ENCODE measurements around the gene MTCL3.
"Not testable (repeated sequence)": the region's sequence is repeated elsewhere in the genome, so short reads cannot be mapped to it uniquely, and the experiment has no call there.

MTCL3 gene

DNA sequence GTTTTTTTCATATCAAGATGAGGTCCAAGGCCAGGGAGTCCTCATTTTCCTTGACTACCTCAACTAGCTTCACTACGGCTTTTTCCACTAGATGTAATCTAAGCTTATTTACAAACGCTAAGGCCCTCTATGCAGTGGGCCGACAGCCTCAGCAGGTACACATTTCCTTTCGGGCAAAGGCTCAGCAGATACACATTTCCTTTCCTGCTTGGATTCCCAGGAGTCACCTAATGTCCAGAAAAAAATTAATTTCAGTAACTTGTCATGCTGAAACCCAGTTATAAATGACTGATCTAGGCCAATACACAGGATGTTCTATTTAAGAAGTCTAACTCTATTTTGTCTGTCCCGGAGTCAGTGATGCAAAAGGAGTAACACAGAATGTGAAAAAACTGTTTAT, 52.7 kb downstream of the MTCL3 start:
- no peak for DNase-seq (ENCODE audit: low read depth)

DNA sequence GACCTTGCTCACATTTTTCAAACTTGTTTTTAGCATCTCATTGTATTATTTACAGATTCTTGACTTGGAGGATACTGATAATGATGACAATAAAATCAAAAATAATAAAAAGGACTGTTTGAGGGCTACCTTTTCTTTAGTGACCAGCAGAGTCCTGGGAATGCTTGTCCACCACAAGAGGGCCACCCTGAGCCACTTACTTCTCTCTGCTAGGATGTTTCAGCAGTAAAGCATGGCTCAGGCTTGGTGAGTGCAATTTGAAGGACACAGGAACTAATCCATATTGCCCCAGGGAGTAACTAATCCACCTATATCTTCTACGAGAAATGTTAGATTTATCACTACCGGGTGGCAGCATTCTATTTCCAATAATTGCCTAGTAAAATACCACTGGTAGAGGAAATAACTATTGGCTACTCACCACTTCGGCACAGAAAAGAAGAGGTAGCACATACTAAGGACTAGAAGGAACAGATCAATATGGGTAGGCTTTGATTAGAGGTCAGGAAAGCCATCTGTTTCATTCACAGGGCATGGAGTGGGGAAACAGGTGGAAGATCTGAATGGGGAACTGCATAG, 54.2 kb downstream of the MTCL3 start:
- DNase-seq (ENCODE audit: low read depth) = peak; percentile 11

DNA sequence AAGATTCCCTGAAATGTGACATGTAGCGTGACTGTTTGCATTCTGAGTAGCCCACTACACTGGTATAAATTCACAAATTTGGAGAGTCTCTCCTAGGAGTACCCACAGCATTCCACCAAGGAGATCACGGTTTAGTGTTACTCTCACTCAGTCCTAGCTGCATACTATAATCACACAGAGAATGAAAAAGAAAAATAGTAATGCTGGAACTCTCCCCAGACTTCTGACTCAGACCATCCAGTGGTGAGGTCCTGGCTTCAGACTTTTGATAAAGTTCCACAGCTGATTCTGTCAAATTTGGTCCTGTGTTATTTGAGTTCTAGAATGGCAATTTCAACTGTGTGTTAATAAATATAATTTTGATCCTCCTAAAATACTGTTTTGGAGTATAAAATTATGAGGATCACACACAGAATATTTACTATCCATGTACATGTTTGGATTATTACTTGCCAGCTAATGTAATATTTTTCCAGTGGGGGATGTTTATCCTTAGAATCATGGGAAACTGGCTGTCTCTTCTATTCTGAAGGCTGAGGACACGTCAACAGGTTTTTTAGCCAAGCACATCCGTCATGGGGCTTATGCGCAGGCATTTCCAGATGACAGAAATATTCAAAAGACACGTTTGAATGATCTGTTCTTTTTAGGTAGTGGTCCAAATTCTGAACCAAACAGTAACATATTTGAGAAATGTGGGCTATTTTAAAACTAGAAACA, 54.8 kb downstream of the MTCL3 start:
- no peak for DNase-seq (ENCODE audit: low read depth)

DNA sequence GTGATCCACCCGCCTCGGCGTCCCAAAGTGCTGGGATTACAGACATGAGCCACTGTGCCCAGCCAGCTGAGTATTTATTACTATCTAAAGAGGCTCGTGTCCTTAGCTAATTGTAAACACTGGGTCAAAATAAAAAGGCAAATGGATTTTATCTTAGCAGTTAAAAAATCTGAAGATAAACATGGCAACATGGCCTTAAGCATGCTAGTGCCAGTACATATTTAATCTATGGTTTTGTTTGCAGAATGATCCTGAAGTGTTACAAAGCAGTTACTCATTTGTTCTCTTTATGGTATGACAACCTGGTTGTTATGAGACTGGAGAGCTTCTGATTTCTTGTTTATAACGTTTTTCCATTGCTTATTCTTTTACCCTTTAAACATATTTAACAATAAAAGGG, 56.1 kb downstream of the MTCL3 start:
- no peak for DNase-seq (ENCODE audit: low read depth)

DNA sequence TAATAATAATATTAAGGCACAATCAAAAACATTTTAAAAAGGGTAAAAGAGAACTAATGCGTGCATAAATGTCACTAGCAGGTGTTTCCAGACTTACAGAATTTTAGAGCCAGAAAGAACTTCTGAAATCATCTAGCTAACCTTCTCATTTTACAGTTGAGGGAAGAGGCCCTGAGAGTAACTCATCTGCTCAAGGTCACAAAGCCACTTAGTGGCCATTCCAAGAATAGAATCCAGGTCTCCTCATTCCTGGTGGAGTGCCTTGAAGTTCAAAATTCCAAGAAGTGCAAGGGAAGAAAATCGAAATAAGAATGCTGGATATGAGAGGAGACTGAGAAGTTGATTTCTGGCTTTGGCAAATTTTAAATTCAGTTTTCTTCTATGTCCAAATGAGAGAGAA, 56.8 kb downstream of the MTCL3 start:
- DNase-seq (ENCODE audit: low read depth) = no peak

DNA sequence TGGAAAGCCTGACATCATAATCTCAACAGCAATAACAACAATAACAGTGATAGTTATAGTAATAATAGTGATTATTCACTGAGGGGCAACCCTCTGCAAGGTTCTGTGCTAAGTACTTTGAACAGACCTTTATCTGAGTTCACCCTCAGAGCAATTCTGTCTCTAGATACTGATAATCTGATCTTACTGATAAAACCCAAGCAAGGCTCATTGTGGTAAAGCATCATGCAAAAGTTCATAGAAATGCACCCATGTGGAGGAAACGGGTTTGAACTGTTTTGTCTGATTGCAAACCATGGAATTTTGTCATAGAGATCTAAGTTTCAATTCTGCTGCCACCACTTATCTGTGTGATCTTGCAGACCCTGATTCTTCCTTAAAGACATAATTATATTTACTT, 58.7 kb downstream of the MTCL3 start:
- DNase-seq (ENCODE audit: low read depth) = no peak

DNA sequence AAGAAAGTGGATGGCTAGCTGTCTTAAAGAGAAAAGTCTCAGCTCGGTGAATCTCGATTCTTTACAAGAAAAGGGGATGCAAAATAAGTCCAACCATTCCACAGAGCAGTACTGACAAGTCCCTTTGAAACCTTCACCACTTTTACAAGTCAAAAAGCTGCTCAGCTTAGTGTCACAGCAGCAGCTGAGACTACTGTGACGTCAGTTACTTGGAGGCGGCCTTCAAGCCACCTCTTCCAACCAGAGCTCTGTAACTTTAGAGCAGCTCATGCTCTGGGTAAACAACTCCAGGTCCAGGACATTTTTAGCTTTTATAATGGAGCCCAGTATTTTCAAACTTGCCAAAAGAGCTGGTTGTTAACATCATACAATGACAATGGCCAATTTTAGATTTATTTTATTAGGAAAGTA, 59.9 kb downstream of the MTCL3 start, which contains the start of gene KIAA0408:
TSS of gene KIAA0408 (minus strand) at position 159 of the 411 bp plus-strand sequence. CDS start 5,408 bp downstream, outside the sequence.
- DNase-seq (ENCODE audit: low read depth) = no peak

DNA sequence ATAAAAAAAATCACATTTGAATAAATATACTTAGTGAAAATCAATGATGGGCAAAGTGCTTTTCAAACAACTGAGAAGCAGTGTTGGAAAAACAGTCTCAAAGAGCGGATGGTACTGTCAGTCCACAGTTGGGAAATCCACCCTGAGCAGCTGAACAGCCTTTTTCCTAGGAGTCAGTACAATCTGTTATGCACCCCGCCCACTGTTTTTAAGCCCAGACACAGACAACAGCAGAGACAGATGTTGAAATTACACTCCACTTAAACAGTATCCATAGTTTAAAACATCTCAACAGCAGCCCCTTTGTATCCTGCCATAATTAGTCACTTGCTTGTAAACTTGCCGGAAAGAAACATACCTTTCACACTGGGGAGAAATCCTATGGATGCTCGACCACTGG, 60.3 kb downstream of the MTCL3 start:
- DNase-seq (ENCODE audit: low read depth) = no peak

DNA sequence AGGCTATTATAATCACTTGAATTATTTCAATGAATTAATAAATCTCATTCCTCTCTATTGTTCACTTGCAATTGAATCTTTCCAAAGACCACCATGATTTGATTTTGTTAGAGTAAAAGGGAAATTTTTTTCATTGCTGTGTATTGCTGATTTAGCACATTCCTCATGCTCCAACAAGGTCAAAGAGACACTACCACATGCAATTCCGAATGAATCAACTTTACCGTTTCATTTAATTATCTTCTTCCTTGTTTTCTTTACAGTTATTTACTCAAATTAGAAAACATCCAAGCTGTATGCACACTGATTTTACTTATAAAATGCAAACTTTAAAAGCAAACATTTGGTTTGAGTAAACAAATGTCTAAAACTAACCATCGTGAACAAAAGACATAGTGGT, 60.9 kb downstream of the MTCL3 start:
- DNase-seq (ENCODE audit: low read depth) = no peak

DNA sequence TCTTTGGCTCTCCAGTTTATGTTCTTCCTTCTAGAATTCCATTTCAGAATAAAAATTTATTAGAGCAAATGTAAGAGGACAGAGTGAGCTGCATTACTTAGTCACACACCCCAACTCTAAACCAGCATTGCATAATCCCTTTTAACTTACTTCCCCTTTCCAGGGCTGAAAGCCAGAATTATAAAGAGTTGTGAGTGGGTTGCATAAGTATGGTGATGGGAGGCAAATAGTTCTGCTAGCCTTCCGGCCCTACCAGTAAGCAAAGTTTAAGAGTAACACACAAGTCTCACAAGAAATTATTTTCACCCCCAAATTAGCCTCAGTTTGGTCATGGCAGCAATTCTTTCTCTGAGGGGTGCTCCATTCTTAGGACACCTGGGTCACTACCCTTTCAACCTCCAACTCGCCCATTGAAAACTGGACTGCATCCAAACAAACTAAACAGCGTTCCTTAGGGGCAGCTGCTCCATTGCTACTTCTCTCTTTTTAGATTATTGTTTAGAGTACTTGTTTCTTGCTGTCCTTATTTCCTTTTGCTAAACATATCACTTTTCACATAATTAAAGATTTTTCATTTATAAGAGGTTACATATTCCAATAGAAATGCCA, 61.6 kb downstream of the MTCL3 start:
- DNase-seq (ENCODE audit: low read depth) = no peak

DNA sequence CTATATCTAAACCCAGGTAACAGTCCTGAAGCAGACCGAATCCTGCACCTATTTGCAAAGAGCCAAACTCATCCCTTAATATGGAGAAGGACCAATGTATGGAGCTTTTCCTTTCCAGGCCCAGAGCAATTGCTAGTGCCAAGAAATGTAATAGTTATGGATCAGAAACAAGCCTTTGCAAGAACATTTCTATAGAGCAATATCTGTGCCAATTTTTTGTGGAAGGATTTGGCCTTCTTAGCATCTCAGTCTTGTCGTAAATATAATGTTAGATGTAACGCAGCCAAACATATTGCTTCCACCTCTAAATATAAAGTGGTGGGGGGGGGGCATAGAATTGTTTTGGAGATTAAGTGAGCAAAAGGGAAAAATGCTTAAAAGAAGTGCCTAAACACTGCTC, 62.7 kb downstream of the MTCL3 start:
- no peak for DNase-seq (ENCODE audit: low read depth)

DNA sequence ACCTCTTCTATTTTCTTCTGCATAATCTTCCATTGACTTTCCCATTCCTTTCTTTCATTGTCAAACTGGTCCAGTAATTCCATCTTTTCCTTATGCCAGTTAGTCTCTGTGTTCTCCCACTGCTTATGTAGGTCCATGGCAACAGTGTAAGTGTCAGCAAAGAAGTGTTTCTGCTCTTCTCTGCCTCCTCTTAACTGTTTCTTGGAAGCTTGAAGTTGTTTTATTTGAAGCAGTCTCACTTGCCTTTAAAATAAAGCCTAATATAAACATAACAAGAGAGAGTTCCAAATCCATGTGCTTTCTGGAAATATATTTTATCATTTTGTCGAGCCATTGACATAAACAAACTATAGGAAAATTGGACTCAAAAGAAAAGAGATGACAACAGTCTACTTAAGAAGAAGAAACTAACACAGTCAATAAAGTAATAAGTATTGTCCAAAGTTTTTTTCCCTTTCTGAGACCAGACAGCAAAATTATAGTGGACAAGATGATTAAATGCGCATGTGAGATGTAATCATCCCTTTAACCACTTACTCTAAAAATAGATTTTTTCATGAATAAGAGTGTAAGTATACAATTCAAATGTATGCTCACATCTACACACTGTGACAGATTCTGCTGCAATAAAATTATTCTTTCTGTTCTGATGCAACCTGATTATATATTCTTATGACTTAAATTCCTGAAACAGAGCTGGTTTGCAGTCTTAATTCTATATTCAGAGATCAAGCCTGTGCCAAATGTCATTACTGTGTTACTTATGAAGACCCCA, 65.1 kb downstream of the MTCL3 start:
- DNase-seq (ENCODE audit: low read depth) = no peak

DNA sequence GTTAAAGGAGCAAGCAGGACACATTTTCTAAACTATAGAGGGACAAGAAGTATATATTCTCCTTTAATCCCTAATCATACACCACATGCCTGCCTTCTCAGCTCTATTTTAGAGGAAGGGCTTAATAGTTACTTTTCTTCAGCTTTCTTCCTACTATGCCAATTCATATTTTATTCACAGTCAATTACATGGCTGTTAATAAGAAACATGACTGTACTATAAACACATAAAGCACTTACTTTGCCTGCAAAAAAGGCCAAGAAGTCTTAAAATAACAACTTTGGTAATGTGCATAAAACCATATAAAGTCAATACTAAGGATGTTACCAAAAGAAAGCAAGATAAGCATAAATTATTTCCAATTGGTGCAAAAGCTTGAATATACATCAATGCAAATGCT, 66.3 kb downstream of the MTCL3 start:
- DNase-seq (ENCODE audit: low read depth) = no peak

DNA sequence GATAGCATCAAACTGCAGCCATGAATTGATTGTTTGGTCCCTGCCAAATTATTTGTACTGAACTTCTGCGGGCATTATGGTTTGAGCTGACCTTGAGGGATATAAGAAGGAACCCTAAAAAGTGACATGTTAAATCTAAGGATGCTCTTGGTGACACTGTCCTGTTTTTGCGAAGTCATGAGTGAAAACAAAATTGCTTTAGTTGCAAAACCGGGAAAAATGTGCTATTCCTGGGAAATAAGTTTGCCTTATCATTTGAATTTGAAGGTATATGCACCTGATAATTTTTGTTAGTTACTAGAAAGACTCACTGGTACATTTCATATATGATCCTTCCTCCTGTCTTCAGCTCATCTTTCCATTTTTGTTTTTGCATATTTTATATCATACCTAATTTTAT, 67.7 kb downstream of the MTCL3 start:
- DNase-seq (ENCODE audit: low read depth) = no peak

DNA sequence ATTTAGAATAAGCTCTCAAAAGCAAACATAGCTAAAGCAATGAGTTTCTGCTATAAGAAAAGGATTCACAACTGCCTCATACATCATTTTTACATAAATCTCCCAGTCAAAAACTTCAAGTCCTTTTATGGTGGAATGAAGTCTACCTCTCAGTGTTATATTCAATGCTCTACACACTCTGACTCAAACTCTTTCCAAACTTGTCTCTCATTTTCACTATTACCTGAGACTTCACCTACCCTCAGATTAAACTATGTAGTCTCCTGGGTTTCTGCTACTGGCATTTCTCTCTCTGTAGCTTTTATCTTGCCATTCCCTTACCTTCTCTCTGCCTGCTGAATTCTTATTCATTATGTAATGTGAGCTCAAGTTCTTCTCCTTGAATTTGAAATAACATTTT, 71.4 kb downstream of the MTCL3 start:
- DNase-seq (ENCODE audit: low read depth) = no peak

DNA sequence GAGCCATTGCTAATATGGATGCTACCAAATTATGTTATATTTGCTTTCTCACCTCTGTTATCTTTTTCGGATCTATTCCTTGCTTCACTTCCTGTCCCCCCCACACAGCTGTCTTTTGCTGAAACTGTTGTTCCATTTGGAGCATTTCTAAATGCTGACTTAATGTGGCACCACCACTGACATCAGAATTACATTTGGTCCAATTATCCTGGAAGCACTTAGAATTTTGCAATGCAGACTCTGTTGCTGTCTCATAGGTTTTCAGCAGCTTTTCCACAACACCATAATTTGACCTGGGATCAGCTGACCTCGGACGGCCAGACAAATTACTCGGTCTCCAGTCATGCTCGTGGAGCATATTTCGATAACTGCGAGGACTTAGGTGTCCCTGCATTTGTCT, 72.8 kb downstream of the MTCL3 start:
- no peak for DNase-seq (ENCODE audit: low read depth)

DNA sequence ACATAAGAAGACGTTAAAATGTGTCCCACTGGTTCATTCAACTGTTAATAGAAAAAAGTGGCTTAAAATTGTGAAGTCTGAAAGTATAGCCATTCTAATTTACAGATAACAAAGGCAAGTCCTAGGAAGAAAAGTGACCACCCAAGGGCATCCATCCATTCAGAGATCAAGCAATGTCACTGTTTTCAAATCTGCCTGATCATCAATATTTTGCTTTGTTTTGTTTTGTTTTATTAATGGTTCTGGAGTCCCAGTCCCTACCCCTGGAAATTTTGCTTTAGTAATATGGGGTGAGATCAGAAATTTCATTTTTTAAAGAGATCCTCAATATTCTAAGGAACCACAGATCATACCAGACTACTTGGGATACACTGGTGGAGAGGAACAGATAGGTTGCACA, 77.3 kb downstream of the MTCL3 start:
- DNase-seq (ENCODE audit: low read depth) = no peak

DNA sequence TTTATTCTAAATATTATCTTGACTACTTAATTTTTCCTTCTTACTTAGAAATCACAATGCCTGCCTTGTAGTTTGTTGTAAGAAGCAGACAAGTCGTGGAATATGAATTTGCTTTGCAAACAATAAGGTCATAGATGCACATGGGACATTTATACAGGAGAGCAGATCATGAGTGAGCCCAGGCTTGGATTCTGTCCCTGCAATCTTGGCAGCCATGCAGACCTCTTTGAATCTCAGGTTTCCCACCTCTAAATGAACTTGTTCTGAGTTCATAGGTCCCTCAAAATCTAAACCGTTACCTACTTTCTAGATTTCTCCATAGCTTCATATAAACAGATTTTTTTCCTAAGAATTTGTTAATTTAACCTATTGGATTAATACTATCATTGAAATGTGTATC, 79.4 kb downstream of the MTCL3 start:
- no peak for DNase-seq (ENCODE audit: low read depth)

DNA sequence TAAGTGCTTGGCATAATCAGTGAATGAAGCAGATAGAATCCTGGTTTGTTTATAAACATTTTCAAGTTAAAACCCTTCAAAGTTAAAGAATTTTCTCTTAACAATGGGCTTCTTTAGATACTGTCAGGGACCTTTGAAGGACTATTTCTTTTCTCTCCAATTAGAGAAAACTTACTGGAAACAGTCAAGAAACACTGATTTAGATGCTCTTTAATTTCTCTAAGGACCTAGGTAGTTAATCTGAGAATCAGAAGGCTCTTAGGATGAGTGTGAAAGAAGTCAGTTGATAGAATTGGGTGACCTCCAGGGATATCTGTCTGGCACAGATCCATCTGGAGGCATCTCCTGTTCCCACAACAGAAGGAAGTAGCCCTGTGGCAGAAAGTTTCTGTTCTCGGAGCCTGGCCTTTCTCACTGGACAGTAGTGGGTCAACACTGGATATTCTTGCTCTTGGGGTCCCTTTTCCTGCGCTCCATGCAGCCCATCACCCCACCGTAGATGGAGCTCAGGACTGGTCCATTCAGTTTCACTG, 82.5 kb downstream of the MTCL3 start:
- DNase-seq (ENCODE audit: low read depth) = no peak

DNA sequence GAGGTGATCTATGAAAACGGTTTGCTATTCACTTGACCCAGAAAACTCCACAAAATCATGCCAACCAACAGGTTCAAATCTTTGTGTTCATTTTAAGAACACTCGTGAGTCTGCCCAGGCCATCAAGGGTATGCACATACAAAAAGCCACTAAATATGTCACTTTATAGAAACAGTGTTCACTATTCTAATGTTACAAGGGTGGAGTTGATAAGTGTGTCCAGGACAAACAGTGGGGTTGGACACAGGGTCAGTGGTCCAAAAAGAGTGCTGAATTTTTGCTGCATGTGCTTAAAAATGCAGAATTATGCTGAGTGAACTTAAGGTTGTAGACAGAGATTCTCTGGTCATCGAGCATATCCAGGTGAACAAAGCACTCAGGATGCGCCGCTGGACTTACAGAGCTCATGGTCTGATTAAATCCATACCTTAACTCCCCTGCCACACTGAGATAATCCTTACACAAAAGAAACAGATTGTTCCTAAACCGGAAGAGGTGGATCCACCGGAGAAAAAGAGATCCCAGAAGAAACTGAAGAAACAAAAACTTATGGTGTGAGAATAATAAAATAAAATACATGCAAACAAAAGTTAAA, 83.4 kb downstream of the MTCL3 start:
- DNase-seq (ENCODE audit: low read depth) = no peak

DNA sequence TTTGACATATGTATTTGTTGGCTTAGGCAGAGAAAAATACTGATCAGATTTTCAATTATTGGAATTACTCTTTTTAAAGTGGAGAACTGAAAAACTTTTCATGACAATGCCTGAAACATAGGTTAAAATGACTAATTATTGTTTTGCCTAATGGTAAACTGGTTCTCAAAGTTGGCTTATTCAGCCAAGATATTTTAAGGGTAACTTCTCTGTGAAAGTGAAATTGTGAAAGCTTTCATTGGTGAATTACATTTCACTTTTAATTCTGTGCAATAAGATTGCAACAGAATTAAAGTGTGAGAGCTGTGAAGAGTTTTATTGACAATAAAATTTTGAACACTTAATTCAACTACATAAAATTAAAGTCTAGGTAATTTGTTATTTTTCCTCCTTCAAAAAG, 84.5 kb downstream of the MTCL3 start:
- DNase-seq (ENCODE audit: low read depth) = no peak

DNA sequence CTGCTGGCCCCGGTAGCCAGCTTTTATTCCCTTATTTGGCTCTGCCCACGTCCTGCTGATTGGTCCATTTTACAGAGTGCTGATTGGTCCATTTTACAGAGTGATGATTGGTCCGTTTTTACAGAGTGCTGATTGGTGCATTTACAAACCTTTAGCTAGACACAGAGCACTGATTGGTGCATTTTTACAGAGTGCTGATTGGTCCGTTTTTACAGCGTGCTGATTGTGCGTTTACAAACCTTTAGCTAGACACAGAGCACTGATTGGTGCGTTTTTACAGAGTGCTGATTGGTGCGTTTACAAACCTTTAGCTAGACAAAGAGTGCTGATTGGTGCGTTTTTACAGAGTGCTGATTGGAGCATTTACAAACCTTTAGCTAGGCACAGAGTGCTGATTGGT, 90.6 kb downstream of the MTCL3 start:
- DNase-seq (ENCODE audit: low read depth) = not testable (repeated sequence)
